ENCODE results near the gene CDC42SE2. TPM values are rescaled to one million over a fixed set of nuclear protein-coding genes. Genes with fewer than 3 reads are reported as not detected.
A peak's percentile ranks its signal among the peaks of the same experiment; 100 is the strongest.

Gene CDC42SE2, protein sequence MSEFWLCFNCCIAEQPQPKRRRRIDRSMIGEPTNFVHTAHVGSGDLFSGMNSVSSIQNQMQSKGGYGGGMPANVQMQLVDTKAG
- polyA plus RNA-seq (2012; ENCODE audit: low read depth, missing spikeins): 54.8 TPM

- DNase-seq (ENCODE audit: insufficient read length, low spot score) (peak; percentile 71), FAIRE-seq (peak; percentile 88)
- TF ChIP-seq TAF1 (IDR thresholded peaks at IDR 0.05; ENCODE audit: low read depth, low read length) (peak; percentile 54; the same call in 1 of the 2 replicates), POU2F2 (IDR thresholded peaks at IDR 0.05; ENCODE audit: low read depth, low read length) (peak; percentile 86), POLR2A (IDR thresholded peaks at IDR 0.05; ENCODE audit: low read depth, low read length) (peak; percentile 88), POLR2AphosphoS5 (IDR thresholded peaks at IDR 0.05; ENCODE audit: low read depth, low read length) (peak; percentile 94), PAX5 (IDR thresholded peaks at IDR 0.05; ENCODE audit: insufficient read depth, low read length, severe bottlenecking) (peak; percentile 59), SPI1 (IDR thresholded peaks at IDR 0.05; ENCODE audit: low read depth, low read length) (no peak)
Observed at GRCh38 chr5:131263648-131264450, at the start of gene CDC42SE2. Gene CDC42SE2 (plus strand): TSS chr5:131264053. CDS start chr5:131359494, 95,441 bp downstream.

GRCh38 chr5:131214609-131215227 is 49.1 kb upstream of the CDC42SE2 start:
- no peak for DNase-seq (ENCODE audit: insufficient read length, low spot score)
- no peak for TF ChIP-seq SPI1 (IDR thresholded peaks at IDR 0.05; ENCODE audit: low read depth, low read length)
- TF ChIP-seq POLR2A (IDR thresholded peaks at IDR 0.05; ENCODE audit: low read depth, low read length): no peak
- TF ChIP-seq POU2F2 (IDR thresholded peaks at IDR 0.05; ENCODE audit: low read depth, low read length): no peak
- TF ChIP-seq TAF1 (IDR thresholded peaks at IDR 0.05; ENCODE audit: low read depth, low read length): no peak
- no peak for TF ChIP-seq POLR2AphosphoS5 (IDR thresholded peaks at IDR 0.05; ENCODE audit: low read depth, low read length)
- TF ChIP-seq PAX5 (IDR thresholded peaks at IDR 0.05; ENCODE audit: insufficient read depth, low read length, severe bottlenecking): no peak
- peak; percentile 71 for FAIRE-seq

- FAIRE-seq: no peak
- no peak for DNase-seq (ENCODE audit: insufficient read length, low spot score)
- TF ChIP-seq SPI1 (IDR thresholded peaks at IDR 0.05; ENCODE audit: low read depth, low read length): no peak
- no peak for TF ChIP-seq POU2F2 (IDR thresholded peaks at IDR 0.05; ENCODE audit: low read depth, low read length)
- TF ChIP-seq PAX5 (IDR thresholded peaks at IDR 0.05; ENCODE audit: insufficient read depth, low read length, severe bottlenecking): no peak
- no peak for TF ChIP-seq POLR2A (IDR thresholded peaks at IDR 0.05; ENCODE audit: low read depth, low read length)
- no peak for TF ChIP-seq TAF1 (IDR thresholded peaks at IDR 0.05; ENCODE audit: low read depth, low read length)
- no peak for TF ChIP-seq POLR2AphosphoS5 (IDR thresholded peaks at IDR 0.05; ENCODE audit: low read depth, low read length)
Observed at GRCh38 chr5:131217791-131218190, 46.1 kb upstream of the CDC42SE2 start.

DNA sequence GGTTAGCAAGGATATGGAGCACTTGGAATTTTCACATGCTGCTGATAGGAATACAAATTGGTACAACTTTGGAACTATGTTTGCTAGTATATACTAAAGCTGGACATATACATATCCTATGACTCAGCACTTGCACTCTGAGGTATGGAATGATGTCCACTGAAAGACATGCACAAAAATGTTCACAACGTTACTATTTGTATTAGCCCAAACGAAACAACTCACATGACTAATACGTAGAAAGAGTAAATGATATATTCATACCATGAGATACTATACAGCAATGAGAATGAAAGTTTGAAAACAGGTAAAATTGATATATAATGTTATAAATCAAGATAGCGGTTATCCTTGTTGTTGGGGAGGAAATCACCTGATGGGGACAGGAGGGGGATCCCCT is 45.5 kb upstream of the CDC42SE2 start:
- TF ChIP-seq POU2F2 (IDR thresholded peaks at IDR 0.05; ENCODE audit: low read depth, low read length) (no peak), PAX5 (IDR thresholded peaks at IDR 0.05; ENCODE audit: insufficient read depth, low read length, severe bottlenecking) (no peak), TAF1 (IDR thresholded peaks at IDR 0.05; ENCODE audit: low read depth, low read length) (no peak), POLR2A (IDR thresholded peaks at IDR 0.05; ENCODE audit: low read depth, low read length) (no peak), POLR2AphosphoS5 (IDR thresholded peaks at IDR 0.05; ENCODE audit: low read depth, low read length) (no peak), SPI1 (IDR thresholded peaks at IDR 0.05; ENCODE audit: low read depth, low read length) (no peak)
- peak; percentile 47 for FAIRE-seq
- no peak for DNase-seq (ENCODE audit: insufficient read length, low spot score)

DNA sequence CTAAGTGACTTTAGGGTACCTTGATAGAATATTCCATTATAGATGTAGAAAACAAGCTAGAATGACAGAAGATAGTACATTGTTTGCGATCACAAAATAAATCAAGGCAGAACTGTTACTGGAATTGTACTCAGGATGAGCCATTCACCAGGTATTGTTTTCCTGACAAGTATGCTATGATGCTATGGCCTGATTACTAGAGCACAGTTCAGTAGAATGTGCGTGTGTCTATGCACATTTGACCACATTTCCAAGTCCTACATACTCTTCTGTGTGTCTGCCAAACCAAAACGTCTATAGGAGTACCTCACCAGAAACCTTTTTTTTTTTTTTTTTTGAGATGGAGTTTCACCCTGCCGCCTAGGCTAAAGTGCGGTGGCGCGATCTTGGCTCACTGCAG is 43.3 kb upstream of the CDC42SE2 start:
- DNase-seq (ENCODE audit: insufficient read length, low spot score): no peak
- TF ChIP-seq TAF1 (IDR thresholded peaks at IDR 0.05; ENCODE audit: low read depth, low read length): no peak
- no peak for TF ChIP-seq POLR2A (IDR thresholded peaks at IDR 0.05; ENCODE audit: low read depth, low read length)
- TF ChIP-seq SPI1 (IDR thresholded peaks at IDR 0.05; ENCODE audit: low read depth, low read length): no peak
- TF ChIP-seq POLR2AphosphoS5 (IDR thresholded peaks at IDR 0.05; ENCODE audit: low read depth, low read length): no peak
- no peak for TF ChIP-seq POU2F2 (IDR thresholded peaks at IDR 0.05; ENCODE audit: low read depth, low read length)
- TF ChIP-seq PAX5 (IDR thresholded peaks at IDR 0.05; ENCODE audit: insufficient read depth, low read length, severe bottlenecking): no peak
- FAIRE-seq: peak; percentile 81

DNA sequence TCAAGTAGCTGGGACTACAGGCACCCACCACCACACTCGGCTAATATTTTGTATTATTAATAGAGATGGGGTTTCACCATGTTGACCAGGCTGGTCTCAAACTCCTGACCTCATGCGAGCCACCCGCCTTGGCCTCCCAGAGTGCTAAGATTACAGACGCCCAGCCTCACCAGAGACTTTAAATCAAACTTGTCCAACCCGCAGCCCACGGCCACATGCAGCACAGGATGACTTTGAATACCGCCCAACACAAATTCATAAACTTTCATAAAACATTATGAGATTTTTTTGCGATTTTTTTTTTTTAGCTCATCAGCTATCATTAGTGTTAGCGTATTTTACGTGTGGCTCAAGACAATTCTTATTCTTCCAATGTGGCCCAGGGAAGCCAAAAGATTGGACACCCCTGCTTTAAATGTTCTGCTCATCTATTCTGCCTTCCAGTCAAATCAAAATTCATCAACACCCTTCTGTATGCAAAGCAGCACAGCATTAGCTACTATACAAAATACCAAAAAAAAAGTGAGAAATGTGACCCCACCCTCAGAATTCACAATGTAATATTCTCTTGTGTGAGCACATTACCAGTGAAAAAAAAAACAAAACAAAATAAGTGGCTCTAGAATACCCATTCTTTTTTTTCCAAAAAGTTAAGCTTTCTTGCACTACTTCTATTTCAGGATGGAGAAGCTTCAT is 42.7 kb upstream of the CDC42SE2 start:
- no peak for TF ChIP-seq POLR2A (IDR thresholded peaks at IDR 0.05; ENCODE audit: low read depth, low read length)
- no peak for TF ChIP-seq TAF1 (IDR thresholded peaks at IDR 0.05; ENCODE audit: low read depth, low read length)
- no peak for TF ChIP-seq PAX5 (IDR thresholded peaks at IDR 0.05; ENCODE audit: insufficient read depth, low read length, severe bottlenecking)
- TF ChIP-seq SPI1 (IDR thresholded peaks at IDR 0.05; ENCODE audit: low read depth, low read length): no peak
- no peak for TF ChIP-seq POLR2AphosphoS5 (IDR thresholded peaks at IDR 0.05; ENCODE audit: low read depth, low read length)
- TF ChIP-seq POU2F2 (IDR thresholded peaks at IDR 0.05; ENCODE audit: low read depth, low read length): no peak
- no peak for DNase-seq (ENCODE audit: insufficient read length, low spot score)
- peak; percentile 5 for FAIRE-seq

- DNase-seq (ENCODE audit: insufficient read length, low spot score) (no peak), FAIRE-seq (no peak)
- no peak for TF ChIP-seq POLR2A (IDR thresholded peaks at IDR 0.05; ENCODE audit: low read depth, low read length)
- TF ChIP-seq POLR2AphosphoS5 (IDR thresholded peaks at IDR 0.05; ENCODE audit: low read depth, low read length): no peak
- no peak for TF ChIP-seq PAX5 (IDR thresholded peaks at IDR 0.05; ENCODE audit: insufficient read depth, low read length, severe bottlenecking)
- no peak for TF ChIP-seq POU2F2 (IDR thresholded peaks at IDR 0.05; ENCODE audit: low read depth, low read length)
- TF ChIP-seq TAF1 (IDR thresholded peaks at IDR 0.05; ENCODE audit: low read depth, low read length): no peak
- TF ChIP-seq SPI1 (IDR thresholded peaks at IDR 0.05; ENCODE audit: low read depth, low read length): no peak
Observed at GRCh38 chr5:131221888-131222287, 42.0 kb upstream of the CDC42SE2 start.

DNA sequence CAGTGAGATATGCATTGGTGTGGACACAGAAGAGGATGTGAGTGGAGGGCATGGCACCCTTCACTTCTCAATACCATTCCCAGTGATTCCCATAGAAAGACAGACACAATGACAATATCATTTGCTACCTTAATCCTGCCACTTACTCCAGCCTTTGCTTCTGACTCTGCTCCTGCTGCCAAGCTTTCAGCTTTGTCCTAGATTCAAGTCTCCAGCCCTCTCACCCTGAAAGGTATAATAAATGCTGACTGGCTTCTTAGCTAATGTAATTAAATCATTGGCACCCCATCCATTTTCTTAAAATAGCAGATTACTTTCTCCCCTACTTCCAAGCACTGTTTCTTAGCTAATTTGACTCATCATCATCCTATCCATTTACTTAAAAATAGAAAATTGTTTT is 41.1 kb upstream of the CDC42SE2 start:
- no peak for TF ChIP-seq SPI1 (IDR thresholded peaks at IDR 0.05; ENCODE audit: low read depth, low read length)
- no peak for TF ChIP-seq PAX5 (IDR thresholded peaks at IDR 0.05; ENCODE audit: insufficient read depth, low read length, severe bottlenecking)
- FAIRE-seq (peak; percentile 56), DNase-seq (ENCODE audit: insufficient read length, low spot score) (no peak)
